HG03520 (cell line): ENCODE results near the gene DSCAM.
"Not testable (repeated sequence)": the region's sequence is repeated elsewhere in the genome, so short reads cannot be mapped to it uniquely, and the experiment has no call there.

Source experiments
- ATAC-seq: cut with Tn5 transposase; IDR thresholded peaks from one replicate; pipeline ENCODE4 v1.9.1; 2021; ENCODE audit warnings: mild to moderate bottlenecking, moderate library complexity; ENCODE audit not compliant: unreplicated experiment

DSCAM gene

DNA sequence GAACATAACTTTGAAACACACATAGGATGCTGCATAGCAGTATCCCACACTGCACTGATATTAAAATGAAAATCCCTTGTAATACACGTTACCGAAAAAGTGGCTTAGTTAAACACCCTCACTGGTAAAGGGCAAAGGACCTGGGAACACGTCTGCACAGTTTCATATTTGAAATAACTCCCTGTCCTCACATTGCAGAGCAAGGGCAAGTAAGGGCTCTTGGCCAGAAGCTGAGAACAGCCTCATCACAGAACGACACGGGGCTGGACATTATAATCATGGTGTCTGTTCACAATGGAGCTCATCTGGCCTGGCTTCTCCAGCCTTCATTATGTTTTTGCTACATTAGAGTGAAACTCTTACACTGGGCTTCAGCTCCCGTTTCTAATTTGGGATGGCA, 772.8 kb downstream of the DSCAM start:
- no peak for ATAC-seq

DNA sequence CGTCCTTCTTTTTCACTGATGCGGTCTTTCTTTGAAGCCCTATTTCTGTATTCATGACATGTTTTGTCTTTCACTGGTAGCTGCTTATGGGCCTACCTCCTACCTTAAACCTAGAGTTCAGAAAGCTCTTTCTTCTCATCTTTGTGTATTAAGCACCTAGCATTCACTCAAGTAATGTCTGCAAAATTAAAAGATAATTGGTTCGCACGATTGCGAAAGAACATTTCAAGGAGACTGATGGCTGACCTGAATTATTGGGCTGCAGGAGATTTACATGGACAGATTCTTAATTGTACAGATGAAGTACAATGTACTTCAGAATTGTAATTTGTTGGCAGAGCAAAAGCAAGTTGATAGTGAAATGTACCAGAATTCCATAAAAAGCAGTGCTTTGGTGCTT, 773.3 kb downstream of the DSCAM start:
- ATAC-seq: no peak

DNA sequence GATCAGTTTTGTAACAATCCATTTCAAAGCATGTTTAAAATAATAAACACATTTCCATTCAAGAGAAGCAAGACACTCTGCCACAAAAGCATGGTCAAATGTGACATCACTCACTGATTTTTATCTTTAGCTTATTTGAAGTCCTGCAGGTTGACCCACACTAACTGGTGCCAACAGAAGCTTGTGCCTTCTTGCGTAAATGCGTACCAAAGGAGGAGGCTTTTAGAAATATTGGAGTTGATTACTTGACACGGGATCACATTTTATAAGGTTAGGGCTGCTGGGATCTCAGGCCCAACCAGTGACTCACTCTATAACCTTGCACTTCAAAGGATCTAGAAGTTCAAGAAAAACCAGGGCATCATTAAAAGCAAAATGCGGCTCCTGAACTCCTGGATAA, 776.1 kb downstream of the DSCAM start:
- no peak for ATAC-seq

DNA sequence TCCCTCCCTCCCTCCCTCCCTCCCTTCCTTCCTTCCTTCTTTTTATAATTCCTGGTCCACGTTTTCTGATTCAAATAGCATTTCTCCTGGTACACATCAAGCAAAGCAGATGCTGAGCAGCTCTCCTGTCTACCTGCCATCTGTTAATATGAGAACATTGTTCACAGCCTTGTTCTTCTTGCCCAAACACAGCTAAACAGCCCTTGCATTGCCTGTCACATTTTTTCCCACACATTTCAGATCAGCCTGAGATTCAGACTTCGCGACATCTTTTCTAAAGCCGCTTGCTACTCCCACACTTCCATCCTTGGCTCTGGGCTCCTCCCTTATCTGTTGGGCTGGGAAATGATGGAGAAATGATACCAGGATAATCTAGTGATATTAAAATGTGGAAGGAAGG, 779.2 kb downstream of the DSCAM start:
- no peak for ATAC-seq

DNA sequence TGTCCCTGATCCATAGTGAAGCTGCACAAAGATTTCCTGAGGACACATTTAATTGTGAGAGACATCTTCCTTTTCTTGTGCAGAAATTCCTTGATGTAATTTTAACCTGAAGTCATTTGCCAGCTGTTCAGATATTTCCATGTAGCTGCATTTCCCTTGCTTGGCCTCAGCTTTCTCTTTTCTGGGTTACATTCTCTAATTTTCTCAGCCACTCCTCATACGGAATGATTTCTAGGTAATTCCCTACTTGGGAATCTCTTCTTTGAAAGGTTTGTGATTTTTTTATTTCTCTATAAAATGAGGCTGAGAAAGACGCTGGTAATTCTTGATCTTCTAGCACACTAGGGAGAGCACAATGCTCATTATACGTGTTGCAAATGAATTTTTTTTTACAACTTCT, 780.7 kb downstream of the DSCAM start:
- ATAC-seq: no peak

DNA sequence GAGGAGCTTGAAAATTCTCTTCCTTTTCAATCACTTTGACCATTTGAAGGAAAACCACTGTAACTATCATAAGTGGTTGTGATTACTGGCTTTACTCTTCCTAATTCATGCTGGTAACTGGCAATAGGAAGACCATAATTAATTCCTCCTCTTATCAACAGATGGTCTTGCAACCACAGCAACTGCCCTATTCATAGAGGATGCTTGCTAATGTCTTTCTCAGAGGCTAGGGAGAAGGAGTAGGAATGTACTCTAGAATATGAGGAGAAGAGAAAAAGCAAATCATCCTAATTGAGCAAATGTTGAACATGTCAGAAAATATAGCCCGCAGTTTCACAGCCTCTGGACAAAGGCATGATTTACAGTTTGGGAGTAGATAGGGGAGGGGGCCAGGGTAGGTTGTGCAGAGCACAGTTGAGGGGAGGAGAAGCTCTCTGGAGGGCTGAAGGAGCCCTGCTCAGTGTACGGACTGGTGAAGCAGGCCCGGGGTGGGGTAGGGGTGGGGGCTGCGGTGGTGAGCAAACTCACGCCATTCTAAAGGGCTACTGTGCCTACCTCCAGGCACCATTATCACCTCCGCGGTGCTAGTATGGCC, 786.8 kb downstream of the DSCAM start:
- no peak for ATAC-seq

DNA sequence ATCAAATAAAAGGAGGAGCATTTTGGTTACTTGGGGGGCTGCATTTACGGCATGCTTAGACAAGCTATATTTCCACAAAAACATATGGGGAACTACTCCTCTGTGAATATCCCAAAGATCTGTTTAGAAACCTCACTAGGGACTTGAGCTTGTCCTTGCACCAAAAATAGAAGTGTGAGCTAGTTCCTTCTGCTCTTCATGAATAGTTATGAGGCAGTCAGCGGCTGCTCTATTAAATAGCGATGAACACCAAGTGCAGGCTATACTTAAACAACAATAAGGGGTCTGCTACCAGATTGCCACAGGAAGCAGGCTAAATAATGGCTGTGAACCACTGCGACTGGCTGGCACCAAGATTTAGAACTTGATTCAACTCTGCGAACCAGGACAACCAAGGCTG, 789.6 kb downstream of the DSCAM start:
- no peak for ATAC-seq

DNA sequence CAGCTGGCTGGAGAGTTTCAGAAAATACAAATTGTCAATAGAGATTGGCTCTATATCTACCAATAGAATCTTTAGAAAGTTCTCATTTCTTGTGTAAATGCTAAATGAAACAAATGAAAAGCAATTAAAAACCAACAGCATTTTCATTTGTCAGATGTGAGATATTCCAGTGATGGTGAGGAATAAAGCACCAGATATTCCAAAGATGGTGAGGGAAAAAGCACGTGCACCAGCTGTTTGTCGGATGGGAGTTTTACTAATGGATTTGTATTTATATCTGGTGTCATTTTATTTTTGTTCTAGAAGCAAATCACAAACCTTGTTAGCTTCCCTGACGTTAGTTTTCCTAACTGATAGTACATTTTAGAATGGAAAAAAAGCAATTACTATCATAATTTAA, 790.9 kb downstream of the DSCAM start:
- no peak for ATAC-seq

DNA sequence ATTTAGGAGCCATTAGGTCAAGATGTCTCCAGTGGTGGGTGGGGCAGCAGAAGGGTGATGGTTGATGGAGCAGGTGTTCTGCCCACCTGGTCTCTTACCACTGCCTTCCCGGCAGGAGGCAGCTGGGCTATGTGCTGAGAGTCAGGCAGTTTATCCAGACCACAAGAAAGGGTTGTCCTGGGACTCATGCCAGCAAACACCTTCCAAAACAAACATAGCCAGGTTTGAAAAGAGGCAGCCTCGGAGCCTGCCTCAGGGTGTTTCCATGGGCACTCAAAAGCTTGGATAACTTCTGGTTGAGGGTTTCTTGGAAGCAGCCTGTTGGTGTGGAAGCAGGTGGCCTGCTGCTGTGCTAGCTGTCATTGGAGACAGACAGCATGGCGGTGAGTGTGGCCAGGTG, 792.6 kb downstream of the DSCAM start:
- no peak for ATAC-seq

DNA sequence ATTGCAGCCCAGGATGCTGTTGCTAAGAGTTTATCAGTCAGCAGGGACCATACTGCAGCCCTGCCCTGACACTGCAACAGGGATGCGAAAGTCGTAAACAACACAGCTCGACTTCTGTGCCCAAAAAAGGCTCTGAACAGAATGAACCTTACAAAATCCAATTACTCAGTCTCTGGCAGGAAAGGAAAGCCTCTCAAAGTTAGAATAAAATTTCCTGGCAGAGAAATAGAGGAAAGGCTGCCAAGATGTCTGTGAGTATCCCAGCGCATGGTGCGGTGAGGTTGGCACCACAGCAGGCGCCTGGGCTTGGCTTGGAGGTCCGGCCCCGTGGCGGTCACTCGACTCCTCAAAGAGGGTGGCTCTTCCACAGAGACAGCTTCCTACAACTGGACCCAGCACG, 794.0 kb downstream of the DSCAM start:
- no peak for ATAC-seq

DNA sequence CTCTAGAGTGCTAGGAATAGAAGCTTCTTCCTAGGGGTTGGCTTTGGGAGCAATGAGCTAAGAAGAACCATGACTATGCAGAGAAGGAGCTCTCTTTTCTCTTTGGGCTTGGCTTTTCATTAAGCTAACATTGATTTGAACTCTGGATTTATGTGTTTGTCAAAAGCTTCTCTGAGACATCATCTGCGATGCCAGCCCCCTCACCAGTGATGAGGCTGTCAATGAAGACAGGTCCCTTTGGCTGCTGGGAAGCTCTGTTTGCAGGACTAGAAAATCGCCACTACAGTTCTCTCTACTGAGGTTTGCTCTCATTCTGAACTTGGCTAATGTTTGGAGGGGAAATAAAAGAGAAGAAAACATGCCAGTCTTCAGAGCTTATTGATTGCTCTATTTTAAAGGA, 794.7 kb downstream of the DSCAM start:
- no peak for ATAC-seq

DNA sequence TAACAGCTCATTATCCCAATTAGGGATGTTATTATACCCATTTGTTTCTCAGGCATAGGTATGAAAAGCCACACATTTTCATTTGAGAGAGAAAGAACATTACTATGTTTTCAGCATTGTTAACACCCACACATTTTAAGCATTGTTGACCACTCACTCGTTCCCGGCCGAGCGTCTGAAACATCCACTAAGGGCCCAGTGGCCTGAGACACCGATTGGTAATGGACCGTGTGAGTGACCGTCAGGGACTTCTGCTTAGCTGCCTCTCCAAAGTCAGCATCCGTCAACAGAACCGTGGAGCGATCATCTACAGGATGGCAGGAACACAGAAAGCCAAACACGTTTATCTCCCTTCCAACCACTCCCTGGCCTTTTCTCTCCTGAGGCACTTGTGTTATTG, 795.2 kb downstream of the DSCAM start:
- ATAC-seq: no peak

DNA sequence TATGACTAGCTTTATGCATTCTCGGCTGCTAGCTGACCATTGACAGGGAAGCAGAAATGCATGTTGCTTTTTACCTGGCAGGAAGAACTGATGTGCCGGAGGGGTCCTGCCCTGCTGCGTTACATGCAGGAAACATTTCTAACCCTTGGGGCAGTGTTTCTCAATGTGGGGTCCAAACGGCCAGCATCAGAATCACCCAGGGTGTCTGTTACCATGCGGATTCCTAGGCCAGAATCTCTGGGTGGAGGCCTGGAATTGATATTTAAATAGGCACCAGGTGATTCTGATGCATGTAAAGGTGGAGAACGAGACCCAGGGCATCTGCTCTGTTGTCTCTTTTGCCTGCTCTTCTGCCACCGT, 797.0 kb downstream of the DSCAM start:
- no peak for ATAC-seq

DNA sequence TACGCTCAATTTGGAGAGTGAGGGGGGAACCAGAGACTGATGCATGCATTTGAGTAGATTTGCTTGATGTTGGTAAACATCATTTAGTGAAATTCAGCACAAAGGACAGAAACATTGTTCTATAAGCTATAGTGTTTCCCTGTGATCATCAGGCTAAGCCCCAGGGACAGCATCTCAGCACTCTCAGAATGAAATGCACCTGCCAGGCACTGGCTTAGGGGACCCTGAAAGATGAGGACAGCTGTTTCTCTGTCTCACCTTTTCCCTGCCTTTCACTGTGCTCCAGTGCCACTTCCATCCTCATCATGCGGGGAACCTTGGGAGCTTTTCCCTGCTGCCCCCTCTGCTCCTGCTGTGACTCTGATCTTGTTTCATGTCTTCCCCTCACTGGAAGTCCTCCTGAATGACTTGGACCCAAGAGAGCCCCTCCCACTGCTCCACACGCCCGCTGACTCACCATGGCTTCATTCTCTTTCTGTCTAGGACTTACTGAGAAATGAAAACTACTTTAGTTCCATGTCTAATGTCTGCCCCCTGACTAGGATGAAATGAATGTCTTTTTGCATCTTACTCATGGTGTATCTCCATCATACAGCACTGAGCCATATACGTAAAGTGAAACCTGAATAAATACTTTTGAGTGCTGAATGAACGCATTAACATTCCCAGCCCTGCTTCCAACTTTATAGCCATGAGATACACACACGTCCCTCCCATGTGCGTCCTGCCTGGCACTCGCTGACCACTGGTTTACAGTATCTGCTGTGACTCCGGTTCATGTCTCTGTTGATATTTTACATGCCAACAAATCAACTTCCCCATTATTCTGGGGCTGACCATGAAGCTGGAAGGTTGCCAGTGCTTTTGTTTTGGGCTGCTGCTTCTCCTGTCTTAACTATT, 797.7 kb downstream of the DSCAM start:
- ATAC-seq: no peak

DNA sequence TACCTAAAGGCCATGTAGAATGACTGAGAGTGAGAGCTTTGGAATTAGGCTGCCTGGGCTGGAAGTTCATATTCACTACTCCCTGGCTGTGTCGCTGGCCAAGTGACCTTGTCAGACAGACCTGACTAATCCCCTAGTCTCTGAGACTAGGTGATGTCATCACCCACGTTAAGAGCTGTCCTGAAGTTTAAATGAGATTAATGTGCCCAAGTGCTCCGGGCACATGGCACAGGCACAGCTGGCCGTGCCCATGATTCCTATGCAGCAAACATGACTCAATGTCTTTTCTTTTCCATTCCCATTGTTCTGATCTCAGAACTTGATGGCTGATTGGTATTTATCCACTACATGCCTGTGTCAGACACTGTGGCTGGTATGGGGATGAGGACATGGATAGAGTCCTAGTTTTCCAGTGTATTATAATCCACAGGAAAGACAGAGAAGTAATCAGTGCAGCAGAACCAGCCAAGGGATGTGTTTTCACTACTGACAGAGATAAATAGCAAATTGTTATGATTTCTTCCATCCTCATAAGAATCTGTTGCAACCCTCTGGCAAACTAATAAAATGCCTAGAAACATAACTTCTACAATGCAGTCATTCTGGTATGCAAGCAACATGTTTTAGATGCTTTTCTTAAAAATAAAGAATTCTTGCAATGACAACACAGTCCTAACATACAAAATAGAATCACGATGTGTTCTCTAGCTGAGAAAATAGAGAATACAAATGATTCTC, 798.8 kb downstream of the DSCAM start:
- ATAC-seq: no peak

DNA sequence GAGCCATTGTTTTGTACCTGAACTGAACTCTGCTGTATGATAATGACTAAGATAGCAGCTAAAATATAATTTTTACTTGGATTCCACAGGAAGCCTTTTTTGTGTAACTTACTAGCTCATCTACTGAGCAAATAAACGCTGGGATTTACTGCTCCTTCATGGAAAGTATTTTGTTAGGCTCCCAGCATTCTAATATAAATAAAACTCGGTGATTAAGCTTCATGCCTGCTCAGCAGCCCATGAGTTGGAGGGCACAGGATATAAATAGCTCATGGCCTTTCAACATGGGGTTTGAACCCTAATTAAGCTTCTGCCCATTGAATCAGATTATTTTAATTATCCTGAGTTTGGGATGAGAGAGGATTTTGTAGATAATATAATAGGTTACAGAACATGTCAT, 799.7 kb downstream of the DSCAM start:
- ATAC-seq: no peak

DNA sequence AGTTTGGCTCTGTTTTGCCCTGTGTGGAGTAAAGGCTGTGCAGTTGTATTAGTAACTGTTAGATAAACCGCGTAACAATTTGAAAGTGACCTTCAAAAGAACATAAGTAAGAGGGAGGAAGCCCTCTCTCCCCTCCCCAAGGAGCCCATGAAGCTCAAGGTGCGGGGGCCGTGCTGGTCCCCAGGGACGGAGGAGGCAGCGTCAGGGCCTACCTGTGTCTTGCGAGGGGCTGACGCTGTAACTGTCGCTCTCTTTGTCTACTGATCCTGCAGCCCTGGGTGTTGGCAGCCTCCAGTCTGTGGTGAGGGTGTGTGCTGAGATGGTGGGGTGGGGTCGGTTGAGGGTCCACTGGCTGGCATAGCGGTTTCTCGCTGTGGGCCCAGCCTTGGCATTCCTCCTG, 803.1 kb downstream of the DSCAM start:
- no peak for ATAC-seq

DNA sequence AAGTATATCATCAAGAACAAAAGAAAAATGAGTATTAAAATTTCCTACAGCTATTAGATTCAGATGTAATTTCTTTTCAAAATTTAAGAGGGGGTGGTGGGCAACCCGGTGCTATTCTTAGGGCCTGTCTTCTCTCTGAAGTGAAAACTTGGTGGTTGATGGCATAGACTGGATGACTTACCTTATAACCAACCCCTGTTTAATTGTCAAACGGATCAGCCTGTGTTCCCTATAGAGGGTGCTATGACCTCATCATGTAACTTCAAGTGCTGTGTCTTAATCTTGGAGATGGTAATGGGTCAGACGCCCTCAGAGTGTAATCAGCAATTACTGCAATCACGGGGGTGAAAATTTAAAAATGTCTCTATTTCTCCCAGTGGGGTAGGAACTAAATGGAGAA, 803.5 kb downstream of the DSCAM start:
- no peak for ATAC-seq

DNA sequence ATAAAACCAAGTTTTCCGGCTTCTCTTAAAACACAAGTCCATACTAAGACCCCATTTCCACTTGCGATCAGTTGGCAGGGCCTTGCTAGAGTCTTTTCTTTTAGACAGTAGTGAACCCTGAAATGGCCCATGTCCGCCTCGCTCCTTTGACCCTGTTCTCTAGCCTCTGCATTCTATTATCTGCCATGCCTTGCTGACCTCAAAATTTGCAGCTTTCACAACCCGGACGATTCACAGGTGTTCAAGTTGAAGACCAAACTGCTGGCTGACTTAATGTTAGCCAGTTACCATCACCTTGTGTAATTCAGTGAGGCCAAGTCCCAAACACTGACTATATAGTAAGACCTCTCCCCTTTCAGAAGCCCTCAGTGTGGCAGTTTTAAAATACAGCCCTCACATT, 805.5 kb downstream of the DSCAM start:
- no peak for ATAC-seq

DNA sequence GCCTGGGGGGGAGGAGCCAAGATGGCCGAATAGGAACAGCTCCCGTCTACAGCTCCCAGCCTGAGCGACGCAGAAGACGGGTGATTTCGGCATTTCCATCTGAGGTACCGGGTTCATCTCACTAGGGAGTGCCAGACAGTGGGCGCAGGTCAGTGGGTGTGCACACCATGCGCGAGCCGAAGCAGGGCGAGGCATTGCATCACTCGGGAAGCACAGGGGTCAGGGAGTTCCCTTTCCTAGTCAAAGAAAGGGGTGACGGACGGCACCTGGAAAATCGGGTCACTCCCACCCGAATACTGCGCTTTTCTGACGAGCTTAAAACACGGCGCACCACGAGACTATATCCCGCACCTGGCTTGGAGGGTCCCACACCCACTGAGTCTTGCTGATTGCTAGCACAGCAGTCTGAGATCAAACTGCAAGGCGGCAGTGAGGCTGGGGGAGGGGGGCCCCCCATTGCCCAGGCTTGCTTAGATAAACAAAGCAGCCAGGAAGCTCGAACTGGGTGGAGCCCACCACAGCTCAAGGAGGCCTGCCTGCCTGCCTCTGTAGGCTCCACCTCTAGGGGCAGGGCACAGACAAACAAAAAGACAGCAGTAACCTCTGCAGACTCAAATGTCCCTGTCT, 813.7 kb downstream of the DSCAM start:
- ATAC-seq: not testable (repeated sequence)

DNA sequence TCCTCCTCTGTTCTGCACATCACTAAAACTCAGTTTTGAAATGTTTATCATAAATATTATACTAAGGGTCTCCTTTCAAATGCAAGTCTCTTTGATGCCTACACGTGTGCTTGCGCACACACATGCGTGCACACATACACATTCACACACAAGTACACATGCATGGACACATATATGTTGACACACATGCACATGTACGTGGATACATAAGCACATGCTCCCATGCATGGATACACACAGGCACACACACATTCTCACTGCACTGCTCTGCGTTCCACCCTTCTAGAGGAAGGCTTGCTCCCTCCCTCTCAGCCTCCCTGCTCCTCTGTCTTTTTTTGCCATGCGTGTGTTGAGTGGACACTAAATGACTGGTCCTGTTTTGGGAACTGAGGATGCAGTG, 817.1 kb downstream of the DSCAM start:
- ATAC-seq: no peak

DNA sequence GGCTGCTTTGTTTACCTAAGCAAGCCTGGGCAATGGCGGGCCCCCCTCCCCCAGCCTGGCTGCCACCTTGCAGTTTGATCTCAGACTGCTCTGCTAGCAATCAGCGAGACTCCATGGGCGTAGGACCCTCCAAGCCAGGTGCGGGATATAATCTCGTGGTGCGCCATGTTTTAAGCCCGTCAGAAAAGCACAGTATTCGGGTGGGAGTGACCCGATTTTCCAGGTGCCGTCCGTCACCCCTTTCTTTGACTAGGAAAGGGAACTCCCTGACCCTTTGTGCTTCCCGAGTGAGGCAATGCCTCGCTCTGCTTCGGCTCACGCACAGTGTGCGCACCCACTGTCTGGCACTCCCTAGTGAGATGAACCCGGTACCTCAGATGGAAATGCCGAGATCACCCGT, 818.6 kb downstream of the DSCAM start:
- not testable (repeated sequence) for ATAC-seq
